ENCODE measurements around the gene GIPC3. TPM values are rescaled to one million over a fixed set of nuclear protein-coding genes. Genes with fewer than 3 reads are reported as not detected.

GIPC3 gene
- total RNA-seq, 2 donors from 2014 or later: 0.93 to 1.5 TPM

GRCh38 chr19:3545669-3546034, 39.6 kb upstream of the GIPC3 start:
- no peaks in the 10 kb centered on the region for H3K4me1 ChIP-seq (ENCODE audit: control insufficient read depth, insufficient read depth, low read length)
- TF ChIP-seq CTCF (conservative IDR thresholded peaks at IDR 0.05): no peak
- no peaks in the 10 kb centered on the region for H3K9me3 Mint-ChIP-seq
- H3K27ac ChIP-seq (ENCODE audit: low read depth, low read length): no peak overlapping the region
- peaks cover 11% of the 10 kb centered on the region for H3K36me3 Mint-ChIP-seq (ENCODE audit: low read depth)
- 92% methylated on average over 9 to 10 of the region's 10 CpGs for WGBS, 2 experiments (ENCODE audit: insufficient coverage in 1 of 2, insufficient read length in 1 of 2)
- H3K9ac ChIP-seq (ENCODE audit: extremely low read depth, low read length, poor library complexity, severe bottlenecking): no peak overlapping the region
- H3K36me3 ChIP-seq (ENCODE audit: control insufficient read depth, insufficient read depth, low read length): peaks cover 14% of the 10 kb centered on the region
- no peaks in the 10 kb centered on the region for H3K27me3 ChIP-seq (ENCODE audit: control insufficient read depth, insufficient read depth, low read length, poor library complexity, severe bottlenecking)
- no peaks in the 10 kb centered on the region for H3K9me3 ChIP-seq (ENCODE audit: control insufficient read depth, low read length)
- DNase-seq: no peak
- no peak overlapping the region for H3K27ac Mint-ChIP-seq
- H3K27me3 Mint-ChIP-seq (ENCODE audit: insufficient read depth): no peaks in the 10 kb centered on the region
- H3K4me1 Mint-ChIP-seq: no peaks in the 10 kb centered on the region
- no peak overlapping the region for H3K4me3 Mint-ChIP-seq
- no peak overlapping the region for H3K4me3 ChIP-seq (ENCODE audit: low read length)

DNA sequence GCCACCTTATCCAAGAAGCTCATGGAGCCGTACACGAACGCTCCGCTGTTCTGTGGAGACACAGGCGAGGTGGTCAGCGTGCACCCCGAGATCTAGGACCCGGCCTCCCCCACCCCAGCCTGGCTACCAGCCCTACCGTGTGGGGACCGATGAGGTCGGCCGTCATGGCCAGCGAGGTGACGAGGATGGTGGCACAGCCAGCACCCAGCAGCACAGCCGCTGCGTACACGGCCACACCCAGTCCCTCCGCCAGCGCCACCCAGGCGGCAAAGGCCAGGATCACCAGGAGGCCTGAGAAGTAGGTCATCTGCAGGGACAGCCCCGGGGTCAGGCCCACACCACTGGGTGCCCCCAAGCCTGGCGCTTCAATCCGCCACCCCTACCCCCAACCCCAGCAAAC, 39.2 kb upstream of the GIPC3 start:
- H3K9me3 ChIP-seq (ENCODE audit: control insufficient read depth, low read length): no peaks in the 10 kb centered on the region
- H3K9ac ChIP-seq (ENCODE audit: extremely low read depth, low read length, poor library complexity, severe bottlenecking): no peak overlapping the region
- no peak overlapping the region for H3K4me3 ChIP-seq (ENCODE audit: low read length)
- WGBS, 2 experiments (ENCODE audit: insufficient coverage in 1 of 2, insufficient read length in 1 of 2): 97% methylated on average over 10 to 23 of the region's 23 CpGs
- no peaks in the 10 kb centered on the region for H3K4me1 ChIP-seq (ENCODE audit: control insufficient read depth, insufficient read depth, low read length)
- no peak overlapping the region for H3K27ac Mint-ChIP-seq
- H3K9me3 Mint-ChIP-seq: no peaks in the 10 kb centered on the region
- no peak for TF ChIP-seq CTCF (conservative IDR thresholded peaks at IDR 0.05)
- DNase-seq: no peak
- no peak overlapping the region for H3K4me3 Mint-ChIP-seq
- H3K4me1 Mint-ChIP-seq: no peaks in the 10 kb centered on the region
- no peaks in the 10 kb centered on the region for H3K27me3 ChIP-seq (ENCODE audit: control insufficient read depth, insufficient read depth, low read length, poor library complexity, severe bottlenecking)
- peaks cover 14% of the 10 kb centered on the region for H3K36me3 ChIP-seq (ENCODE audit: control insufficient read depth, insufficient read depth, low read length)
- no peaks in the 10 kb centered on the region for H3K27me3 Mint-ChIP-seq (ENCODE audit: insufficient read depth)
- H3K36me3 Mint-ChIP-seq (ENCODE audit: low read depth): peaks cover 14% of the 10 kb centered on the region
- no peak overlapping the region for H3K27ac ChIP-seq (ENCODE audit: low read depth, low read length)

DNA sequence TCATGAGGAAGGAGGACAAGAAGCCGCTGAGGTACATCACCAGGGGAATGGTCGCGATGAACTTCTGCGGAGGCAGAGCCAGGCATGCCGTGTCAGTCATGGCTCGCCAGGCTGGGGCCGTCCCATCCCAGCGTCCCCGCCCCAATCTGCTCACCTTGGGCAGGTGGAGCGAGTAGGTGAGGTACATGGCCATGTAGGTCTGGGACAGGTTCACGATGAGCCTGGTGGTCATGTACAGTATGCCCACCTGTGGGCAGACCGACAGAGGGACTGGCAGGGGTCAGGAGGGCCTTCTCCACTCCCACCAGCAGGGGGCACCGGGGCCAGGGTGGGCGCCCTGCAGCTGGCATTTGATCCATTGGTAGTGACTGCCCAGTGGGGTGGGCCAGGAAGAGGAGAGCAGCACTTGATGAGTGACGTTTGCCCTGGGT, 38.0 kb upstream of the GIPC3 start:
- WGBS, 2 experiments (ENCODE audit: insufficient coverage in 1 of 2, insufficient read length in 1 of 2): 92 to 97% methylated on average over 11 to 15 of the region's 15 CpGs
- peaks cover 14% of the 10 kb centered on the region for H3K36me3 Mint-ChIP-seq (ENCODE audit: low read depth)
- H3K27me3 ChIP-seq (ENCODE audit: control insufficient read depth, insufficient read depth, low read length, poor library complexity, severe bottlenecking): no peaks in the 10 kb centered on the region
- no peak overlapping the region for H3K27ac ChIP-seq (ENCODE audit: low read depth, low read length)
- H3K9me3 Mint-ChIP-seq: no peaks in the 10 kb centered on the region
- no peak overlapping the region for H3K4me3 ChIP-seq (ENCODE audit: low read length)
- no peak overlapping the region for H3K9ac ChIP-seq (ENCODE audit: extremely low read depth, low read length, poor library complexity, severe bottlenecking)
- H3K36me3 ChIP-seq (ENCODE audit: control insufficient read depth, insufficient read depth, low read length): peaks cover 14% of the 10 kb centered on the region
- DNase-seq: peak; percentile 68
- H3K4me1 Mint-ChIP-seq: no peaks in the 10 kb centered on the region
- no peaks in the 10 kb centered on the region for H3K4me1 ChIP-seq (ENCODE audit: control insufficient read depth, insufficient read depth, low read length)
- no peak overlapping the region for H3K27ac Mint-ChIP-seq
- no peak overlapping the region for H3K4me3 Mint-ChIP-seq
- no peaks in the 10 kb centered on the region for H3K27me3 Mint-ChIP-seq (ENCODE audit: insufficient read depth)
- H3K9me3 ChIP-seq (ENCODE audit: control insufficient read depth, low read length): no peaks in the 10 kb centered on the region
- peak; percentile 78 for TF ChIP-seq CTCF (conservative IDR thresholded peaks at IDR 0.05)

Measured in endodermal cell (in vitro differentiated cells).